GM11168 (cell line): Measurements from ENCODE around the gene FANCI.

Source experiments
- in situ Hi-C: fragments of 300-500 bp; cut with MboI; formaldehyde crosslinking; loops from one replicate; pipeline ENCODE4 v1.12.0; 2022; ENCODE audit warnings: low sequenced_read_pairs; ENCODE audit not compliant: unreplicated experiment

Gene FANCI

GRCh38 chr15:89301304-89302089 lies 57.7 kb downstream of the FANCI start:
- in situ Hi-C loops: no loop called here

DNA sequence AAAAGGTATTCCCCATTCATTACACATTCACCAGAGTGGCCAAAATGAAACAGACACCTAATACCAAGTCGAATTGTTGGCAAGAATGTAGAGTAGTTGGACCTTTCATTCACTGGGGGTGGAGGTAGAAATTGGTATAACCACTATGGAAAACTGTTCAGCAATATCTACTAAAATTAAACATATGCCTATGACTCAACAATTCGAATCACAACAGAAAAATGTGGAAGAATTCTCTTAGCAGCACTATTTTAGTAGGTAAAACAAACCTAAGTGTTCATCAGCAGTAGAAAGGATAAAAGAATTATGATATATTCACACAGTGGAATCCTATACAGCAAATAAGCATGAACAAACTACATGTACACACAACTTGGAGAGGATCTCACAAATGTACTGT lies 60.2 kb downstream of the FANCI start:
- in situ Hi-C loops: no loop called here

DNA sequence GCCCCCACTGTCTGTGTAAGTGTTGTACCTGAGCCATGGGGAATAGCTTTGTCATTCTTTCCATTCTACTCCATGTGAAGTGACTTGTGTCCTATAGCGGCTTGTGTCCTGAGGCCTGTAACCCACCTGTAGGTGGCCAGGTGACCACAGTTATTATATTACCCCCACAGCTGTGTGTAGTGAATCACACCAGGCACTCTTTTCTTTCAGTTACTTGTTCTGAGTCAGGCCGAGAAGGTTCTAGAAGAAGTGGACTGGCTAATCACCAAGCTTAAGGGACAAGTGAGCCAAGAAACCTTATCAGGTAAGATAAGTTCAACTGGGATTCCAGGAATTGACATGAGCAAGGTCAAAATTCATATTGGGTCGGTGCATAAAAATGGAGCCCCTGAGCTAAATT lies 61.6 kb downstream of the FANCI start:
- in situ Hi-C loops: no loop called here

DNA sequence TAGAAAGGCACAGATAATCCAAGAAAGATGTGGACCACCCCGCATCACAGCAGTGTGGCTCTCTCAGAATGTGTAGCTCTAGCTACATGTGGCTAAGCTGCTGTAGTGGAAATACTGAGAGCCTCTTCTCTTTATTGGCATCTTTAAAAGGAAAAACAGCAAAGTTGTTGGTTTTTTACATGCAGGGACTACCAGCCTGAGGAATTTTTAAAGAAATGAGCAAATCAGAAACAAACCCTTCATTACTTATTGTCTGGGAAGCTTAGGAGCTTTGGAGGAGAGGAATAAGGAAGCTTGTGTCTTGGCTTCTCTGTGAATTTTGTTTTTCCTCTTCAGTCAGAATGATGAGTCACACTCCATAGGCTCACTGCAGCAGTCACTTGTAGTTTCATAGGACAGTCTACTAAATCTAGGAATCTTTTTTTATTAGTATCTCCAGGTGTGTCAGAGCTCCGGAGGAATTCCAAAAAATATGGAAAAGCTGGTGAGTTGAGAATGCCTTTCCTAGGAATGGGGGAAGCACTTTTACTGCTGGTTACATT lies 63.3 kb downstream of the FANCI start:
- in situ Hi-C loops: no loop called here

- in situ Hi-C loops: no loop called here
These were observed 64.0 kb downstream of the FANCI start for GRCh38 chr15:89307791-89308190.

DNA sequence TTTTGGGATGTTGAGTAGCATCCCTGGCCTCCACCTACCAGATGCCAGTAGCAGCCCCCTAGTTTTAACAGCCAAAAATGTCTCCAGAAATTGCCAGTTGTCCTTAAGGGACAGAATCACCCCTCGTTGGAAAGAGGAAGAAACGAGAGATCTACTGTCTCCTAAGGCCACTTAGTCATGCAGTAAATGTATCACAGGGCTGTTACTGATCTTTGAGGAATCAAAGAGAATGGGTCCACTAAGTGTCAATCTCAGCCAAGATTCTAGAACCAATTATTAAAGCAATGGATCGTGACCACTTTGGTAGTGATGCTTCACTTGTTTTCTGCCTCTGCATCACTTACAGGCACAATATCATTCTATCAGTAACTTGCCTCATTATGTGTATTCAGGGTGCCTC lies 64.5 kb downstream of the FANCI start:
- in situ Hi-C loops: no loop called here

DNA sequence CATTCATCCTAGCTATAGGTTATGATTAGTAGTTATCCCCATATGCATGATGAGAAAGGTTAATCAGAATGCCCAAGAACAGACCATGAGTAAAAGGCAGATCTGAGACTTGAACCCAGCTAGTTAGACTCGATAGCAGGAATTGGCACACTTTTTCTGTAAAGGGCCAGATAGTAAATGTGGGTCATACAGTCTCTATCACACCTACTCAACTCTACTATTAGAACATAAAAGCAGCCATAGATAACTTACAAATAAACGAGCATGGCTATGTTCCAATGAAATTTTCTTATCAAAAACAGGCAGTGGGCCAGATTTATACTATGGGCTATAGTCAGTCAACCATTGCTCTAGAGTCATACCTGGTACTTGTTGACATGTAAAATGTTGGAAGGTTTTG lies 66.2 kb downstream of the FANCI start:
- in situ Hi-C loops: no loop called here

DNA sequence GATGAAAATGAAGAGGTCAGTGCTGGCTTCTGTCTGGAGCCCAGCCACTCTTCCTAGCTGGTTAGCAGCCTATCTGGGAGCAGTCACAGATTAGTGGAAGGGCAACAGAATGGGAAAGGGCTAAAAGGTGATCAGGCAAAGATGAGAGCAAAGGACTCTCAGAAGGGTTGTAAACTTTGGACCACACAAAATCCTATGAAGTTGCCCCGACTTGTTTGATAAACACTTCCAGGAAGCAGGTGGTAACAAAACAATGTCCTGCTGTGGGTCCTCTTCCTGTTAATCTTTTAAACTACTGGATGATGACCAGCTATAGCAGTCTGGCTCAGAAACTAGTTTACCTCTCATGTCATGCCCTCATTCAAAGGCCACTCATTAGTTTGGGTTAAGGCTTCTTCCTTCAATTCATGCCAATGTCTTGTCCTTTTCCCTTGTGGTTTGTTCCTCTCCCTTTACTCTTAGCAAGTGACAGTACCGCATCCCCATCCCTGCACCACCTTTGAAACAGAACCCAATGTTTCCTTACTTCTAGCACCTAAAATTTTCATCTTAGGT lies 71.7 kb downstream of the FANCI start:
- in situ Hi-C loops: no loop called here

GRCh38 chr15:89316504-89316903 lies 72.7 kb downstream of the FANCI start:
- in situ Hi-C loops: no loop called here

DNA sequence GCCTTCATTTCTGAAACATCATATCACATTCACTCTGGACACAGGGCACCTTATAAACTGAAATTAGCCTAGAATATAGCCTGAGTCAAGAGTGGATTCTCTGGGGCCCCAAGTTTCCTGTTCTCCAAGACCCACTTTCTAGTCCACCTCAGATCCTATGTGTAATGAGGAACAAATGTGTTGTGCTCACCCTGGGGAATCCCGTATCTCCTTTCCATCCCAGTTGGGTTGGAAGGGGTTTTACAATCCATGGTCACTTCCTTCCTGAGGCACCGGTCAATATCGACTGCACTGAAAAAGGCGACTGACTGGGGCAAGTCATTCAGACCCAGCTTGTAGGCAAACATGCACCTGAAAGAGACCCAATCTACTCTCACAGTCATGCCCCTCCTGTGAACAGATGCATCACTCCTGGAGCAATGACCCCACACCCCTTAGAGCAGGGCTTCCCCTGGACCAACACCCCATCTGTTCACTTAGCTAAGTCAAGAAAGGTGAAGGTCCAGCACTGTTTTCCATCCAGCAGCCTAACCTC lies 73.5 kb downstream of the FANCI start:
- in situ Hi-C loops: no loop called here

- in situ Hi-C loops: no loop called here
These were observed 75.9 kb downstream of the FANCI start for GRCh38 chr15:89319678-89320077.

DNA sequence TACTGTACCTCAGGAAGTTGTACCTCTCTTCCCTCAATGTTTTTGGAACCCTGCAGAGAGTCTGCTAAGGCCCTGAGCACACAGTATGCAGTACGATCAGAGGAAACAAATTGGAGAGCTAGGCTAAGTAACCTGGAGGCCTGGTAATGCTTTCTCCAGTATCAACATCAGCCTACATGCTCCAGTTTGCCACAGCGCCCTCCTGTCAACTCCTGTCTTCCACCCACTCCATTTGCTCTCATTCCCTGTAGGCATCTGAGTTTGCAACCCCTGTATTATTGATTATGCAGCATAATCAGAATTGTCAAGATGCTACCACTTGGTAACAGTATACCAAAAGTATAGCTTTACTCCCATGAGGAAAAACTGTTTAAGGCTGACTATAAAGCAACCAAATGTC lies 76.4 kb downstream of the FANCI start:
- in situ Hi-C loops: no loop called here

GRCh38 chr15:89321521-89322410 lies 78.0 kb downstream of the FANCI start:
- in situ Hi-C loops: no loop called here

DNA sequence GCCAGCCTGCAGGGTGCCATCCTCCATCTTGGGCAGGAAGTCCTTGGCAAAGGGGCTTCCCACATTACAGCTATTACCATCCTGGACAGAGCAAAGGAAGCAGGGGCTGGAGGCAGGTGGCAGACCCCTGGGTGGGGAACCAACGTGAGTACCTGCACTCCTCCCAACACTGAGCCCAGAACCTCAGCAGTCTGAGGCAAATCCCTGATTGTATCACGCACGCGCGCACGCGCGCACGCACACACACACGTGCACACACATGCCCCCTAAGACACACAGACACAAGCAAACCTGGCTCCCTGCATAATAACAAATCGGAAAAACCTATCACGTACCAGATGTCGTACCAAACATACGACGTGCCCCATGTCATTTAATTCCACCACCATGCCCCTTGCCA lies 79.0 kb downstream of the FANCI start:
- in situ Hi-C loops: no loop called here

GRCh38 chr15:89323825-89324224 lies 80.0 kb downstream of the FANCI start:
- in situ Hi-C loops: no loop called here

GRCh38 chr15:89325039-89325803 lies 81.4 kb downstream of the FANCI start:
- in situ Hi-C loops: no loop called here

- in situ Hi-C loops: no loop called here
These were observed 82.5 kb downstream of the FANCI start for GRCh38 chr15:89326316-89326715.

- in situ Hi-C loops: no loop called here
These were observed 83.3 kb downstream of the FANCI start for GRCh38 chr15:89327113-89327512.

GRCh38 chr15:89328398-89329254 lies 84.8 kb downstream of the FANCI start:
- in situ Hi-C loops: no loop called here
